Right renal cortex interstitium (tissue), 3 donors: Measurements from ENCODE around the gene TCTN3. TPM values are rescaled to one million over a fixed set of nuclear protein-coding genes. Genes with fewer than 3 reads are reported as not detected.
"Not testable (repeated sequence)": the region's sequence is repeated elsewhere in the genome, so short reads cannot be mapped to it uniquely, and the experiment has no call there.

Experiments used
- DNase-seq, 3 donors: peaks; one replicate each; pipeline ENCODE4 v3.0.0-alpha.2; 2013; ENCODE audit warnings: low read depth in 3 of 3, low spot score in 2 of 3
- polyA plus RNA-seq, 3 donors: library from polyadenylated mRNA; unstranded; fragments of 120-200 nt; gene quantifications; one replicate each; pipeline ENCODE4 v1.2.1, GENCODE V29; 2013; ENCODE audit not compliant: insufficient read length in 3 of 3

The TCTN3 gene
- polyA plus RNA-seq, 3 donors = 73.7 to 81.7 (median 78.0) TPM

GRCh38 chr10:95691281-95691680 is 2.4 kb downstream of the TCTN3 start:
- no peak for DNase-seq

DNA sequence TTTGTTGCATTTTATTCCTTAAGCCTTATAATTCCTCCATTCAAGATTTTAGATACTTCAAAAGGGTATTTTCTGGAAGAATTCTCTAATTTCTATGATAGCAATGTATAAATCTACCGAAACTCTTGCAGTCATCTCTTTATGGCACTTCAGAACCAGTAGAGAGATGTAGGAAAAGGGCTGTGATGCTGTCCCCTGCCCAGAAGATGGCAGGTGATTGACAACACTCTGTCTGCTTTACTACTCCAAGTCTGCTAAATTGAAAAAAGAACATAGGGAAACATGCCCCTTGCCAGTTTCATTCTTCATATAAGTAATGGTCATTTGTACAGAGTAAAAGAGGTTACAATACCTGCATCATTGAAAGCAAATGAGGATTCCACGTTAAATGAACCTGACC is 5.1 kb downstream of the TCTN3 start:
- DNase-seq = no peak

GRCh38 chr10:95683966-95684365 is 9.8 kb downstream of the TCTN3 start:
- DNase-seq = no peak

DNA sequence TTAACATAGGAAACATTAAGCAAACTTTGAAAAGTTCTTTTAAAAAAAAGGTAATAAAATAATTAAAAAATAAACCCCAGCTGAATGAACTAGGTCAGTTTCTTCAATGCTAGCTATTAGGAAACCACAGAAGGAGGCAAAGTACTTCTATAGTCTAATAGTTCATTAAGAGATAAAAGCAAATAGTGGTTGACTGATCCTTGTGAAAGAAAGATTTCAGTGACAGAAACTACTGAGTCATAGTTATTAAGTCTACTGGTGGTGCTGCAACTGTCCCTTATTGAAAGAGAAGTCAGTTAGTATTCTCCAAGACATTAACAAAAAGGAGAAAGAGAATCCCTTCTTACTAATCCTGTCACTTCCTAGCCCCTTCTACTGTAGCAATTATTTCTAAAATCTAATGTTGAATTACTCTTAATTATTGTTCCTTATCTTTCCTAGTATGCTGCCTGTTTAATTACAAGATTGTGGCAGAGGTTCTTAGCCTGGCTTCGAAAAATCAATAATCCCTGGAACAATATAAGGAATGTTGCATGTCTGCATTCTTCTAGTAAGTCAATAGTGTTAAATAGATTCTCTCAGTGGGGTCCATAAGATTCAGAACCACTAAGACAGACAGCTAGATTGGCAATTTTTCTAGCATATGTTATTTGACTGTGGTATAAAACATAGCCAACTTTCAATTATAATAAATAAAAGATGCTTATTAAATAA is 18.2 kb downstream of the TCTN3 start:
- DNase-seq = no peak

GRCh38 chr10:95674643-95675042 is 19.1 kb downstream of the TCTN3 start:
- no peak for DNase-seq

GRCh38 chr10:95672641-95673040 is 21.1 kb downstream of the TCTN3 start:
- not testable (repeated sequence) for DNase-seq

DNA sequence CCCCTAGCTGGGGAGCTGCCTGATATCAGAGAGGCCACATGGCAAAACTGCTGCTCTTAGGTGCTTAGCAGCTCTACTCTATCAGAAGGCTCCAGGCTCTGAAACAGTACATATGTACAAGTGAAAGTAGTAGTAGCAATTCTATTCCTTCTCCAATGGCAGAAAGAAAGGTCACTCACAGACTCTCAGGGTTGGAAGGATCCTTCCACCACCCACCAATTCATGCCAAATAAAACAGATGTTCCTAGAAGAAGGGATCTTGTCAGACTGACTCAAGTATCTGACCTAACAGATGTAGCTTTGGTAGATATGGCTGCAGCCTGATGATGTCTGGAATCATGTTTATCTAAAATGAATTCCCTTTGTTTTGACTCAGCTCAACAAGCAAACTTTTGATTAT is 29.2 kb downstream of the TCTN3 start:
- no peak for DNase-seq

DNA sequence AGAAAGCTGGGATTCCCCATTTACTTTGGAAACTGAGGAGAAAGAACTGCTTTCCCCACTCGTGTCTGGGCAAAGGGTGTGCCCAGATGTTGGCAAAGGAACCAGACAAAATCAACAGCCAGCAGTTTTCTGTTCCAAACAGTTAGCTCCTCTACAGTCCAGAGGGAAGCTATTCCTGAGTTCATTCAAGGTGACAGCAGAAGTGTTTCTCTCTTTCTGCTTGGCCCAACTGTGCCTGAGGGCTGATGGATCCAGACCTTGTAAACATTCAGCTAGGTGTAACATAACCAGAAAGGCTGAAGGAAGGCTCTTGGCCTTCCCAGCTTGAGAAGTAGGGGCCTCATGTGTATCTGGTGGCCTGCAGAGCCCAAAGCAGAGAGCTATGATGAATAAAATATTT is 30.2 kb downstream of the TCTN3 start:
- no peak for DNase-seq

DNA sequence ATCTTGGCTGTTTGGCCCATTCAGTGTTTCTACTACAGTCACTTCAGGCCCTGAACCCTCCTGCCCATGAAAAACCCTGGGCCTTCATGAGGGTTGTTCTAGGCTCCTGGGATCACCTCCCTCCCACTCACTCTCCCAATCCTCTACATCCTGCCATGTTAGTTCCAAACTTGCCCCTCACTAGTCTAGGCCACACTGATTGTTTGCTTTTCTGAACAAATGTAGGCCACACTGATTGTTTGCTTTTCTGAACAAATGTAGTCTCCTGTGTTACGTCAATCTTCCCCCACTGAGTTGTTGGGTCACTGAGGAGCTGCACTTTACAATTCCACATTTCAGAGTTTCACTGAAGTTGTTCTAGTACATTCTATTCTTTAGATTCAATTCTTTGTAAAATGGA is 31.9 kb downstream of the TCTN3 start:
- no peak for DNase-seq

- no peak for DNase-seq
These were observed 33.4 kb downstream of the TCTN3 start for GRCh38 chr10:95660283-95660682.

DNA sequence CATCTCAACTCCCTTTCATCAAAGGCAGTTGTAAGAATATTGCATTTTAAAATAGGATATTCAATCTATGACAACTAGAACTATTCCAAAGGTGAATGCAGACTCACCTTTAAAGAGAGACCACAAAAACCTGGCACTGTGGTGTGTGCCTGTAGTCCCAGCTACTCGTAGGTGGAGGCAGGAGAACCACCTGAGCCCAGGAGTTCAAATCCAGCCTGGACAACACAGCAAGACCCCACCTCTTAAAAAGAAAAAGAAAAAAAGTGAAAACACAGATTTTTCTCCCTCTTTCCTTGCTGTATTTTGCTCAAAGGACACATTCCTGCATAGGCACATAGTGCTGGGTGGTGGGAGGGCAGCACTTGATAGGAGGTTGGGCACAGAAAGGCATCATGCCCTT is 36.5 kb downstream of the TCTN3 start:
- DNase-seq = no peak

- DNase-seq = peak; percentile 85 to 89 (median 86)
These were observed 37.2 kb downstream of the TCTN3 start, which contains the start of gene ALDH18A1 for GRCh38 chr10:95656291-95657164. TSS of gene ALDH18A1 (minus strand) at chr10:95656711. CDS start at chr10:95653377, 3,334 bp downstream.

GRCh38 chr10:95655571-95656290 is 38.0 kb downstream of the TCTN3 start:
- no peak for DNase-seq

GRCh38 chr10:95653895-95654294 is 39.8 kb downstream of the TCTN3 start:
- DNase-seq = no peak

DNA sequence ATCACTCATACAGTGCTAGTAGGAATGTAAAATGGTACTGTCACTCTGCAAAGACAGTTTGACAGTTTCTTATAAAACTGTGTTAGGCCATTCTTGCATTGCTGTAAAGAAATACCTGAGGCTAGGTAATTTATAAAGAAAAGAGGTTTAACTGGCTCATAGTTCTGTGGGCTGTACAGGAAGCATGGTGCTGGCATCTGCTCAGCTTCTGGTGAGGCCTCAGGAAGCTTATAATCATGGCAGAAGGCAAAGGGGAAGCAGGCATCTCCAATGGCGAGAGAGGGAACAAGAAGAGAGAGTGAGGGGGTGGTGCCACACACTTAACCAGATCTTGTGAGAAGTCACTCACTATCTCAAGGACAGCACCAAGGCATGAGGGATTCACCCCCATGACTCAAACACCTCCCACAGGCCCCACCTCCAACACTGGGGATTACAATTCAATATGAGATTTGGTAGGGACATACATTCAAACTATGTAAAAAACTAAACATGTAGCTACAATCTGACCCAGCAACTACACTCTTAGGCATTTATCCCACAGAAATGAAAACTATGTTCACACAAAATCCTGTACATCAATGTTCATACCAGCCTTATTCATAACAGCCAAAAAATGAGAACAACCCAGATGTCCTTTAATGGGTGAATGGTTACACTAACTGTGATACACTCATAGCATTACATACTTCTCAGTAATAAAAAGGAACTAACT is 42.2 kb downstream of the TCTN3 start:
- no peak for DNase-seq

GRCh38 chr10:95650232-95650631 is 43.5 kb downstream of the TCTN3 start:
- DNase-seq = no peak

DNA sequence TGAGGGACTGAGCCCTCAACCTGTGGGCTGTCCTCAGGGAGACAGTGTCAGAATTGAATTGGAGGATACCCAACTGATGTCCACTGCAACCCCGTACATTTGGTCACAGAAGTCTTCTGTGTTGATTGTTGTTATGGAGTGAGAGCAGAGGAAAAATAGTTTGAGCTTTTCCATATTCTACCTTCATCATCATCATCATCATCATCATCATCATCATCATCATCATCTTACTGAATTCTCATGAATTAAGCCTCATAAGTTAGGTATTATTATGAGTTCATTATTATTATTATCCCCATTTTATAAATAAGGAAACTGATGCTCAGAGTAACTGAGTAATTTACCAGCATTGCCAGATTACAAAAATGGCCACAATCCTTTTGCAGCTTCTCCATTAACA is 45.6 kb downstream of the TCTN3 start:
- DNase-seq = no peak

GRCh38 chr10:95646160-95646559 is 47.6 kb downstream of the TCTN3 start:
- no peak for DNase-seq

DNA sequence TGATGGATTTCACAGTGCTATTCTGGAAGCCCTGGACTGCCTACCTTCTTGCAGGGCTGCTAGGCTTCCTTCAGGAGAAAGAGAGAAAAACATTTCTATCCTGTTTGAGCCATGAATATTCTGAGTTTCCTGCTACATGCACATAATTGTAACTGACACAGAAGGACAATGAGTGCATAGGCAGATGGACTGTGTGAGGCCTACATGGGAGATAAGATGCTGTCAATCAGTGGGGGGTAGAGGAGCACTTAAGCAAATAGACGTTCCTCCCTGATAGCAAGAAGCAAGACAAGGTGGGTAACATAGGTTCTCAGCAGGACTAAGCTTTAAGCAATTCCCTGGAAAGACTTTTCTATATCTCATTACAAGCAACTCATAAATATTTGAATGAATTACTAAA is 48.8 kb downstream of the TCTN3 start:
- DNase-seq = no peak

DNA sequence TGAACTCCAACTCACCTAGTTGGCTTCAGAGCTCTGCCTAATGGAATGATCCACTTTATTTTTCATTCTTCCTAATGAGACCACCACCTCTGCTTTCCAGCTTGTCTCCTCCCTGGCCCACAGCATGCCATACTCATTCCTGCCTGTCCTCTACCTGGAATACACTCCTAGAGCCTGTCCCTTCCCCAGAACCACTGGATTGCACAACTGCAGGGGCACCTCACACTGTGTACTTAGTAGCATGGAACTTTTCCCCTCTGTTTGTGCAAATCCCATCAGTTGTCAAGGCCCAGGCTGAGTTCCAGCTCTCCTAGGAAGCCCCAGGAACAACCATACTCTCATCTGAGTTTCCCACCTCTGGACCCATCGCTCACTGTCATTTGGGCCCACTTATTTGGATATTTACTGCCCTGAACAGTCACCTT is 52.8 kb downstream of the TCTN3 start:
- no peak for DNase-seq

DNA sequence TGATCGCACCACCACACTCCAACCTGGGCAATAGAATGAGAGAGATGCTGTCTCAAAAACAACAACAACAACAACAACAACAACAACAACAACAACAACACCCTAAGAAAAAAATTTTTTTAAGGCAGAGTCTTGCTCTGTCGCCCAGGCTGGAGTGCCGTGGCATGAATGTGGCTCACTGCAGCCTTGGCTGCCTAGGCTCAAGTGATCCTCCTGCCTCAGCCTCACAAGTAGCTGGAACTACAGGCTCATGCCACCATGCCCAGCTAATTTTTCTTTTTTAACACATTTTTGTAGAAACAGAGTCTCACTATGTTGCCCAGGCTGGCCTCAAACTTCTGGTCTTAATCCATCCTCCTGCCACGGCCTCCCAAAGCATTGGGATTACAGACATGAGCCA is 55.8 kb downstream of the TCTN3 start:
- no peak for DNase-seq
